A549 (cell line): ENCODE results near the gene NAV2. TPM values are rescaled to one million over a fixed set of nuclear protein-coding genes. Genes with fewer than 3 reads are reported as not detected.

Experiments
- ATAC-seq, 2 experiments: fragments of 200-7000 bp in 1 of 2; fragments of >200 bp in 1 of 2; cut with Nextera tagmentation in 1 of 2; cut with Tn5 transposase in 1 of 2; 3 replicates each; pipeline versions ENCODE4 v1.8.0 to v1.9.1; 2018 to 2020; ENCODE audit warnings: mild to moderate bottlenecking in 1 of 2, moderate library complexity in 1 of 2
- CTCF ChIA-PET: fragments of 300-600 bp; sonication (Branson Sonifier 250); formaldehyde crosslinking; extraction: SDS; loops from one replicate; lab custom pipeline; 2021; ENCODE audit warnings: antibody characterized with exemption, inconsistent platforms; lab: Yijun Ruan, JAX
- POLR2A ChIA-PET: fragments of 350-600 bp; formaldehyde crosslinking; extraction: SDS; loops from one replicate; lab custom pipeline; 2021; ENCODE audit warnings: antibody characterized with exemption, inconsistent platforms; lab: Yijun Ruan, JAX
- DNase-seq, 2 experiments: peaks; one replicate each; pipeline versions ENCODE4 v3.0.0 to v3.0.0-alpha.2; 2011 to 2016; ENCODE audit warnings: low read depth in 1 of 2, low spot score in 1 of 2
- FAIRE-seq: peaks from 2 replicates; lab custom pipeline; 2011; peaks lifted over from hg19 to GRCh38; lab: Jason Lieb, UNC
- H3K27ac ChIP-seq, 2 experiments: fragments of >200 bp; sonication (Bioruptor Twin); formaldehyde crosslinking; 3 replicates each; pipeline ENCODE4 v1.5.1; 2016 to 2017
- H3K4me1 ChIP-seq: fragments of >200 bp; sonication (Bioruptor Twin); formaldehyde crosslinking; 3 replicates; pipeline ENCODE4 v1.6.1; 2016
- H3K4me2 ChIP-seq: fragments of >200 bp; sonication (Bioruptor Twin); formaldehyde crosslinking; 3 replicates; pipeline ENCODE4 v1.6.1; 2016
- H3K4me3 ChIP-seq: fragments of >200 bp; sonication (Bioruptor Twin); formaldehyde crosslinking; 3 replicates; pipeline ENCODE4 v1.5.1; 2016
- H3K9me3 ChIP-seq: fragments of >200 bp; sonication (Bioruptor Twin); formaldehyde crosslinking; 3 replicates; pipeline ENCODE4 v1.6.1; 2016
- CBX2 ChIP-seq: fragments of 200-600 bp; sonication (generic); IDR thresholded peaks from 2 replicates; pipeline ENCODE4 v1.6.1; 2016; ENCODE audit warnings: low read depth, mild to moderate bottlenecking, borderline replicate concordance
- CBX8 ChIP-seq: fragments of 200-600 bp; sonication (generic); IDR thresholded peaks from 2 replicates; pipeline ENCODE4 v1.6.1; 2016
- CEBPB ChIP-seq, 2 experiments: fragments of >200 bp in 1 of 2; sonication (Bioruptor Twin) in 1 of 2; formaldehyde crosslinking in 1 of 2; IDR thresholded peaks; 2 replicates each; pipeline ENCODE4 v1.6.1; 2012 to 2016
- CHD4 ChIP-seq: fragments of 200-600 bp; sonication (generic); IDR thresholded peaks from 2 replicates; pipeline ENCODE4 v1.6.1; 2016; ENCODE audit warnings: antibody characterized with exemption, mild to moderate bottlenecking, borderline replicate concordance
- EHF ChIP-seq: fragments of 250-450 bp; sonication (Bioruptor Pico); IDR thresholded peaks from 2 replicates; pipeline ENCODE4 v1.5.0; 2020; ENCODE audit warnings: mild to moderate bottlenecking
- EHMT2 ChIP-seq: fragments of 200-600 bp; sonication (generic); IDR thresholded peaks from 2 replicates; pipeline ENCODE4 v1.6.1; 2016; ENCODE audit warnings: antibody characterized with exemption, low read depth, mild to moderate bottlenecking, moderate library complexity
- ELK1 ChIP-seq: fragments of 150-350 bp; IDR thresholded peaks from 2 replicates; pipeline ENCODE4 v1.6.1; 2014; ENCODE audit warnings: low read depth, mild to moderate bottlenecking, low read length
- ESRRA ChIP-seq: fragments of 150-350 bp; IDR thresholded peaks from 2 replicates; pipeline ENCODE4 v1.6.1; 2014; ENCODE audit warnings: mild to moderate bottlenecking, low read length, borderline replicate concordance
- FOSL2 ChIP-seq, 2 experiments: fragments of 450-650 bp in 1 of 2; fragments of >200 bp in 1 of 2; sonication (Bioruptor Twin) in 1 of 2; formaldehyde crosslinking; IDR thresholded peaks; 2 replicates each; pipeline versions ENCODE4 v1.5.0 to v1.6.1; 2016 to 2020; ENCODE audit warnings: mild to moderate bottlenecking in 1 of 2, moderate library complexity in 1 of 2
- HMGXB4 ChIP-seq: fragments of 250-450 bp; sonication (Bioruptor Pico); IDR thresholded peaks from 2 replicates; pipeline ENCODE4 v1.5.0; 2021; ENCODE audit warnings: mild to moderate bottlenecking, moderate library complexity, borderline replicate concordance
- JUN ChIP-seq, 2 experiments: fragments of >200 bp; sonication (Bioruptor Twin); formaldehyde crosslinking; IDR thresholded peaks; 2 replicates in 1 of 2; 3 replicates in 1 of 2; pipeline ENCODE4 v1.6.1; 2016 to 2017
- KDM1A ChIP-seq: fragments of 200-600 bp; sonication (generic); IDR thresholded peaks from 2 replicates; pipeline ENCODE4 v1.6.1; 2016; ENCODE audit warnings: low read depth, mild to moderate bottlenecking
- KDM5A ChIP-seq: fragments of 200-600 bp; sonication (generic); IDR thresholded peaks from 2 replicates; pipeline ENCODE4 v1.6.1; 2016; ENCODE audit warnings: antibody characterized with exemption, mild to moderate bottlenecking
- MAX ChIP-seq: IDR thresholded peaks from 2 replicates; pipeline ENCODE4 v1.6.1; 2012
- MYC ChIP-seq: IDR thresholded peaks from 2 replicates; pipeline ENCODE4 v1.6.1; 2012; ENCODE audit warnings: mild to moderate bottlenecking, inconsistent platforms, low read length, improper control_type of control experiment, borderline replicate concordance
- NPAS2 ChIP-seq: fragments of 250-450 bp; sonication (Bioruptor Pico); IDR thresholded peaks from 2 replicates; pipeline ENCODE4 v1.8.0; 2022; ENCODE audit warnings: mild to moderate bottlenecking, moderate library complexity, borderline replicate concordance
- NR3C1 ChIP-seq: fragments of >200 bp; sonication (Bioruptor Twin); formaldehyde crosslinking; IDR thresholded peaks from 3 replicates; pipeline ENCODE4 v1.6.1; 2017
- RFX5 ChIP-seq: fragments of 450-650 bp; IDR thresholded peaks from 2 replicates; pipeline ENCODE4 v1.7.1; 2014; ENCODE audit warnings: antibody characterized with exemption, mild to moderate bottlenecking, moderate library complexity
- TP53 ChIP-seq: fragments of 250-450 bp; sonication (Bioruptor Pico); IDR thresholded peaks from 2 replicates; pipeline ENCODE4 v1.5.0; 2021; ENCODE audit warnings: mild to moderate bottlenecking, moderate library complexity
- USF2 ChIP-seq: fragments of 450-650 bp; IDR thresholded peaks from 2 replicates; pipeline ENCODE4 v1.6.1; 2014; ENCODE audit warnings: antibody characterized with exemption
- ZNF302 ChIP-seq: fragments of 250-450 bp; sonication (Bioruptor Pico); IDR thresholded peaks from 2 replicates; pipeline ENCODE4 v1.9.0; 2021; ENCODE audit warnings: inconsistent platforms, mild to moderate bottlenecking, moderate library complexity
- WGBS: methylation state at CpG from one replicate; pipeline ENCODE4 v1.1.6; 2017; ENCODE audit errors: missing lambda C conversion rate; 5-methylcytosine and 5-hydroxymethylcytosine counted together
- polyA plus RNA-seq, 4 experiments: library from polyadenylated mRNA; depleted of rRNA in 3 of 4; stranded (reverse); fragments of >200 nt; fragmentation: RNase III in 1 of 4; extraction: RNeasy Plus Mini Kit Qiagen cat#74134 plus additional on column Dnase treatment in 1 of 4; gene quantifications; 2 replicates in 3 of 4; 3 replicates in 1 of 4; pipeline ENCODE4 v1.2.3, GENCODE V29; 2011 to 2017
- TF ChIP-seq, protein P1 (sequence below): fragments of 250-450 bp; sonication (Bioruptor Pico); IDR thresholded peaks from 2 replicates; pipeline ENCODE4 v1.5.0; 2020; ENCODE audit warnings: low read depth, mild to moderate bottlenecking, moderate library complexity
- TF ChIP-seq, protein P2 (sequence below): IDR thresholded peaks from 2 replicates; pipeline ENCODE4 v1.6.1; 2012; ENCODE audit warnings: low read depth, borderline replicate concordance

The NAV2 gene
- polyA plus RNA-seq, 2 of the 4 experiments (the other 2 are of a cell fraction), result 4.9 to 19.8 TPM

GRCh38 chr11:20048707-20049106 is 336.1 kb downstream of the NAV2 start:
- Histone ChIP-seq H3K4me3 (no peak overlapping the region), H3K27ac (peak overlapping the region in 1 of 2 experiments; percentile 60; a peak in 3 of 6 replicates), H3K4me2 (no peak overlapping the region), H3K4me1 (peaks cover 5% of the 10 kb centered on the region; the same call in 1 of the 3 replicates), H3K9me3 (no peaks in the 10 kb centered on the region)
- no peak for ATAC-seq
- ChIA-PET POLR2A (no interaction called here), CTCF (interaction anchor here (1.0 to 1.4 kb wide), 3 partner anchors 10 to 84 kb away, joined by 4 read pairs; no protein-coding TSS in a partner anchor)
- no peak for DNase-seq
- WGBS, result 91% methylated on average over 9 of the region's 9 CpGs
- no peak for FAIRE-seq
- no peak for TF ChIP-seq JUN (IDR thresholded peaks at IDR 0.05)
- no peak for TF ChIP-seq ELK1
- TF ChIP-seq CEBPB (IDR thresholded peaks at IDR 0.05), result no peak

GRCh38 chr11:20049231-20049630 is 336.6 kb downstream of the NAV2 start:
- H3K9me3 ChIP-seq, result no peaks in the 10 kb centered on the region
- ATAC-seq (no peak), FAIRE-seq (no peak), DNase-seq (no peak)
- peaks cover 5% of the 10 kb centered on the region; the same call in 1 of the 3 replicates for H3K4me1 ChIP-seq
- H3K4me3 ChIP-seq, result no peak overlapping the region
- ChIA-PET POLR2A (no interaction called here), CTCF (interaction anchor here (1.0 to 1.4 kb wide), 4 partner anchors 11 to 98 kb away, joined by 3 to 4 read pairs (median 4); no protein-coding TSS in a partner anchor)
- no peak overlapping the region for H3K4me2 ChIP-seq
- H3K27ac ChIP-seq, result peak overlapping the region in 1 of 2 experiments; percentile 60; a peak in 1 of 6 replicates
- WGBS, result 67% methylated on average over 2 of the region's 2 CpGs
- TF ChIP-seq NPAS2 (no peak), ZNF302 (CRISPR knock-in tag) (no peak), CBX2 (no peak), NR3C1 (no peak), KDM1A (no peak), EHMT2 (no peak), RFX5 (no peak)

- no peak for FAIRE-seq
- Histone ChIP-seq H3K9me3 (no peaks in the 10 kb centered on the region), H3K4me3 (no peak overlapping the region), H3K4me1 (peaks cover 5% of the 10 kb centered on the region; the same call in 1 of the 3 replicates), H3K27ac (peak overlapping the region in 1 of 2 experiments; percentile 2; a peak in 2 of 6 replicates), H3K4me2 (no peak overlapping the region)
- TF ChIP-seq MYC (no peak), FOSL2 (IDR thresholded peaks at IDR 0.05) (no peak), FOSL2 (CRISPR knock-in tag; IDR thresholded peaks at IDR 0.05) (no peak), HMGXB4 (CRISPR knock-in tag) (no peak), CBX8 (no peak), NR3C1 (no peak), ESRRA (no peak), USF2 (no peak), TP53 (CRISPR knock-in tag) (no peak), CHD4 (no peak), EHF (CRISPR knock-in tag) (no peak), KDM5A (no peak), MAX (no peak)
- TF ChIP-seq, protein P1, sequence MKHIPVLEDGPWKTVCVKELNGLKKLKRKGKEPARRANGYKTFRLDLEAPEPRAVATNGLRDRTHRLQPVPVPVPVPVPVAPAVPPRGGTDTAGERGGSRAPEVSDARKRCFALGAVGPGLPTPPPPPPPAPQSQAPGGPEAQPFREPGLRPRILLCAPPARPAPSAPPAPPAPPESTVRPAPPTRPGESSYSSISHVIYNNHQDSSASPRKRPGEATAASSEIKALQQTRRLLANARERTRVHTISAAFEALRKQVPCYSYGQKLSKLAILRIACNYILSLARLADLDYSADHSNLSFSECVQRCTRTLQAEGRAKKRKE (CRISPR knock-in tag), result no peak
- TF ChIP-seq, protein P2, sequence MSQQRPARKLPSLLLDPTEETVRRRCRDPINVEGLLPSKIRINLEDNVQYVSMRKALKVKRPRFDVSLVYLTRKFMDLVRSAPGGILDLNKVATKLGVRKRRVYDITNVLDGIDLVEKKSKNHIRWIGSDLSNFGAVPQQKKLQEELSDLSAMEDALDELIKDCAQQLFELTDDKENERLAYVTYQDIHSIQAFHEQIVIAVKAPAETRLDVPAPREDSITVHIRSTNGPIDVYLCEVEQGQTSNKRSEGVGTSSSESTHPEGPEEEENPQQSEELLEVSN, result no peak
- ChIA-PET POLR2A (no interaction called here), CTCF (interaction anchor here (1.3 kb wide), 2 partner anchors 12 to 99 kb away, joined by 3 to 4 read pairs; no protein-coding TSS in a partner anchor)
- WGBS, result 89% methylated on average over 4 of the region's 4 CpGs
- no peak for DNase-seq
- ATAC-seq, result no peak
Observed at GRCh38 chr11:20050048-20050447, 337.4 kb downstream of the NAV2 start.
